NCI-H2081 (cell line): ENCODE data around the gene KIR2DL1.
"Not testable (repeated sequence)": the region's sequence is repeated elsewhere in the genome, so short reads cannot be mapped to it uniquely, and the experiment has no call there.

ENCODE experiments used
- DNase-seq, 2 experiments: peaks; one replicate each; lab custom pipeline; 2025; lab: John Stamatoyannopoulos, UW

The KIR2DL1 gene

GRCh38 chr19:54769646-54770045, at the start of gene KIR2DL1:
Gene KIR2DL1 (plus strand): TSS chr19:54769793. CDS start chr19:54769851, 58 bp downstream.
- not testable (repeated sequence) for DNase-seq

- no peak for DNase-seq
These were observed 45.5 kb upstream of the KIR2DL1 start, which contains the start of gene KIR3DL3 for GRCh38 chr19:54724142-54724541. Gene KIR3DL3 (plus strand): TSS chr19:54724442. CDS start chr19:54724497, 55 bp downstream.

- no peak for DNase-seq
These were observed 44.9 kb upstream of the KIR2DL1 start for GRCh38 chr19:54724644-54725043.

GRCh38 chr19:54725321-54725720, 44.3 kb upstream of the KIR2DL1 start:
- DNase-seq, result no peak

- no peak for DNase-seq
These were observed 42.0 kb upstream of the KIR2DL1 start for GRCh38 chr19:54727562-54727961.

GRCh38 chr19:54728167-54728566, 41.4 kb upstream of the KIR2DL1 start:
- no peak for DNase-seq

GRCh38 chr19:54729416-54730188, 40.0 kb upstream of the KIR2DL1 start:
- no peak for DNase-seq

GRCh38 chr19:54731191-54731590, 38.4 kb upstream of the KIR2DL1 start:
- DNase-seq, result no peak

- not testable (repeated sequence) for DNase-seq
These were observed 31.3 kb upstream of the KIR2DL1 start, which contains the start of gene KIR2DL3 for GRCh38 chr19:54738306-54738705. Gene KIR2DL3 (plus strand): TSS chr19:54738513. CDS start chr19:54738546, 33 bp downstream.

GRCh38 chr19:54738715-54739114, 30.9 kb upstream of the KIR2DL1 start:
- no peak for DNase-seq

GRCh38 chr19:54739587-54740497, 29.8 kb upstream of the KIR2DL1 start:
- DNase-seq, result no peak

- not testable (repeated sequence) for DNase-seq
These were observed 27.6 kb upstream of the KIR2DL1 start for GRCh38 chr19:54741950-54742349.

GRCh38 chr19:54744080-54744479, 25.5 kb upstream of the KIR2DL1 start:
- DNase-seq, result not testable (repeated sequence)

- not testable (repeated sequence) for DNase-seq
These were observed 21.8 kb upstream of the KIR2DL1 start for GRCh38 chr19:54747614-54748322.

GRCh38 chr19:54750276-54750675, 19.3 kb upstream of the KIR2DL1 start:
- not testable (repeated sequence) for DNase-seq

- DNase-seq, result not testable (repeated sequence)
These were observed 13.1 kb upstream of the KIR2DL1 start for GRCh38 chr19:54756204-54757110.

- DNase-seq, result not testable (repeated sequence)
These were observed 11.0 kb upstream of the KIR2DL1 start for GRCh38 chr19:54758577-54758976.

- not testable (repeated sequence) for DNase-seq
These were observed 5.4 kb upstream of the KIR2DL1 start for GRCh38 chr19:54764219-54764618.

GRCh38 chr19:54766464-54766863, 3.1 kb upstream of the KIR2DL1 start:
- not testable (repeated sequence) for DNase-seq

- DNase-seq, result not testable (repeated sequence)
These were observed 918 bp downstream of the KIR2DL1 start for GRCh38 chr19:54770511-54770910.
